ENCODE results near the gene MDM1. TPM values are rescaled to one million over a fixed set of nuclear protein-coding genes. Genes with fewer than 3 reads are reported as not detected.

The MDM1 gene
- total RNA-seq, 2 experiments from 2014 or later = 20.0 to 22.2 TPM

DNA sequence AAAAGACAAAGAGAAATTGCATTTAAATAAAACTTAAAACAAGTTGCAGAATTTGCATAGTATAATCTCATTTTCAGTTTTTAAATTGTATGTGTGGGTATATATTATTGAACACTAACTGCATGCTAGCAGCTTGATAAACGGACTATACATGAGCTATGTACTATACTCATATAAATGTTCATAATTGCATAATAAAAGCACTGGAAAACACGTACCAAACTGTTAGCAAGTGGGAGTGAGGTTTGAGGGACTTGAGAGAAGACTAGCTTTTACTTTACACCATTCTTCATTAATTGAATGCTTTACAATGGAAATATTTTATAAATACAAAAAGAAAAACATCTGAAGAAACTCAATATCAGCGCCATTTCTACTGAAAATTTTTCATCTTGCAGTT is 32.2 kb upstream of the MDM1 start:
- Mint-ChIP-seq H3K4me3 (peak overlapping the region; percentile 80), H3K9me3 (no peaks in the 10 kb centered on the region), H3K4me1 (peaks cover 54% of the 10 kb centered on the region), H3K27me3 (no peaks in the 10 kb centered on the region), H3K36me3 (no peaks in the 10 kb centered on the region), H3K27ac (peak overlapping the region; percentile 92)
- no peak for DNase-seq

GRCh38 chr12:68361953-68362352 is 29.8 kb upstream of the MDM1 start:
- Mint-ChIP-seq H3K9me3 (no peaks in the 10 kb centered on the region), H3K4me3 (no peak overlapping the region), H3K27me3 (no peaks in the 10 kb centered on the region), H3K36me3 (no peaks in the 10 kb centered on the region), H3K27ac (no peak overlapping the region), H3K4me1 (peaks cover 45% of the 10 kb centered on the region)
- DNase-seq = no peak

DNA sequence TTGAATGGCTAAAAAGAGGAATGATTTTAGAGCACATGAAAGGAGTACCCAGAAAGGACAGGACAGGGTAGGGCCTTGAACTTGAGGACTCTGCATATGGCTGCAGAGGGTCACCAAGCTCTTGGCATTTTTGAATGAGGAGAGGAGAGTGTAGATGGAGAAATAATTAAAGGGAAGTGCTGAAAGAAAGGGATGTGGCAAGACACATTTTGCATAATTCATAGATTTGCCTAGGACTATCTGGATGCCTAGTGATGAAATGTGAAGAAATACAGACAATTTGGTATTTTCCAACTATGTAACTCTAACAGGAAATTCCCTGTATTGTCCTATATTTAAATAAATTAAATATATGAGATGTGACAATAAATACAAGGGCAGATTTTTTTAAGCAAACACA is 27.5 kb upstream of the MDM1 start:
- DNase-seq = no peak
- no peaks in the 10 kb centered on the region for H3K9me3 Mint-ChIP-seq
- no peak overlapping the region for H3K4me3 Mint-ChIP-seq
- no peak overlapping the region for H3K27ac Mint-ChIP-seq
- peaks cover 27% of the 10 kb centered on the region for H3K4me1 Mint-ChIP-seq
- no peaks in the 10 kb centered on the region for H3K36me3 Mint-ChIP-seq
- no peaks in the 10 kb centered on the region for H3K27me3 Mint-ChIP-seq

- DNase-seq = peak; percentile 32
- Mint-ChIP-seq H3K27me3 (no peaks in the 10 kb centered on the region), H3K4me1 (peaks cover 20% of the 10 kb centered on the region), H3K4me3 (no peak overlapping the region), H3K27ac (no peak overlapping the region), H3K9me3 (no peaks in the 10 kb centered on the region), H3K36me3 (no peaks in the 10 kb centered on the region)
Observed at GRCh38 chr12:68358532-68359485, 26.6 kb upstream of the MDM1 start.

DNA sequence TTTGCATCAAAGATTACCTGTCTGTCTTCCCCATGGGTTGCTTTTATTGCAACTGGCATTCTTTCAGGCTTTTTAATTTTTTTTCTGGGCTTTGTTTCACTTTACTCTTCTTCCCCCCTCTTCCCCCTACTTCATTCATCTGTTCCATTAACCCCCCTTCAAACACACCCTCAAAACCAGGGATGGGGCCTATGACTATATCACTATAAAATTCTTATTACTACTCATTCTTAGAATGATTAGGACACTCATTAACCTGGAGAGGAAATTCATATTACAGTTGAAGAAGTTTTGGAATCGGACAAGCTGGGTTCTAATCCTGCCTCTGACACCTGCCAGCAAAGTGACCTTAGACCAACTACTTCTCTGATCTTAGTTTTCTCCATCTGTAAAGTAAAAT is 24.8 kb upstream of the MDM1 start:
- peaks cover 10% of the 10 kb centered on the region for H3K4me1 Mint-ChIP-seq
- no peak overlapping the region for H3K4me3 Mint-ChIP-seq
- no peaks in the 10 kb centered on the region for H3K36me3 Mint-ChIP-seq
- H3K9me3 Mint-ChIP-seq = no peaks in the 10 kb centered on the region
- no peak overlapping the region for H3K27ac Mint-ChIP-seq
- DNase-seq = no peak
- no peaks in the 10 kb centered on the region for H3K27me3 Mint-ChIP-seq

DNA sequence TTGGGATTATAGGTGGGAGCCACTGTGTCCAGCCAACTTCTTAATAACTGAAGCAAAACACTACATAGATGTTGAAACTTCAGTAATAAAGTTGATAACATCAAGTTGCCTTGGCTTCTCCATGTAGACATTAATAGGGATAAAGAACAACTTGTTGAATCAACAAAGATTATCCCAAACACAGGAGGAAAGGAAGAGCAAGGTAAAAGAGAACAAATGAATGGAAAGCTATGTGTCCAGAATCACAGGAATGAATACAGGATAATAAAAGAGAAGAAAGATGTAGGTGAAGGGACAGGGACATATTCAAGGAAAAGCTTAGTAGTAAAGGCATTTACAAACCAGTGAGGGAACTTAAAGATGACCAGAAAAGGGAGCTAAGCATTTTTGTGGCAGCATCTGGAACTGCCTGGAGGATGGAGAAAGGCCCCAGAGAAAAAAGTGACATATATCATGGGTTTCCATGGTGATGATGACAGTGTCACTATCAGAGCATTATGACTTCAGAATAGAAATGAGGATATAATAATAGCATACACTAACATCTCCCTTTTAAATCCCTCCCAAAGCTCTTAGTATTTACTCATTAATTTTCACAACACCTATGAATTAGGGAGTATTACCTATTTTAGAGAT is 24.0 kb upstream of the MDM1 start:
- peaks cover 10% of the 10 kb centered on the region for H3K4me1 Mint-ChIP-seq
- no peaks in the 10 kb centered on the region for H3K36me3 Mint-ChIP-seq
- no peak for DNase-seq
- no peaks in the 10 kb centered on the region for H3K9me3 Mint-ChIP-seq
- no peak overlapping the region for H3K27ac Mint-ChIP-seq
- no peaks in the 10 kb centered on the region for H3K27me3 Mint-ChIP-seq
- H3K4me3 Mint-ChIP-seq = no peak overlapping the region

DNA sequence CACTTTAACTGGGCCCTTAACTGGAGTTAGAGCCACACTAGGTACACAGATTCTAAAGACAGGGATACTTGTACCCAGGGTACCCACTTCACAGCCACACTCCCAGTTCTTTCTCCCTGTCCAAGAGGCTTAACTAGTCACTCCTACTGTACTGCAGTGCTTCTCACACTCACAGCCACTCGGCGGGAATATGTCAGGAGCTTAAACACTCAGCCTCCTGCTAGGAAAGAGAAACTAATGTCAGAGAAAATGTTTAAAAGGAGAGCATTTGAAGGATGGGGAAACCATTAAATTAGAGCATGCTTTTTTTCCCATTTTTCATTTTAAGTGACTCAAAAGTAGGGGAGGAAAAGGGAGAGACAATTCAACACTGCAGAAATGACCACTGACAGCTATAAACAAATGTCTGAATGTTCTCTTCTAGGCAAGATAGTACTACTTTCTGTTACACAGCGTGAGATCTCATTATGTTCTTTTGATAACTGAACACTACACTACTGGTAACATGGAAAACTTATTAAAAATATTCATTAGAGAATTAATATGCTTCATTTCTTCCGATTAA is 22.9 kb upstream of the MDM1 start:
- H3K4me1 Mint-ChIP-seq = peaks cover 9% of the 10 kb centered on the region
- no peak for DNase-seq
- no peaks in the 10 kb centered on the region for H3K36me3 Mint-ChIP-seq
- H3K4me3 Mint-ChIP-seq = no peak overlapping the region
- no peak overlapping the region for H3K27ac Mint-ChIP-seq
- H3K27me3 Mint-ChIP-seq = no peaks in the 10 kb centered on the region
- no peaks in the 10 kb centered on the region for H3K9me3 Mint-ChIP-seq

DNA sequence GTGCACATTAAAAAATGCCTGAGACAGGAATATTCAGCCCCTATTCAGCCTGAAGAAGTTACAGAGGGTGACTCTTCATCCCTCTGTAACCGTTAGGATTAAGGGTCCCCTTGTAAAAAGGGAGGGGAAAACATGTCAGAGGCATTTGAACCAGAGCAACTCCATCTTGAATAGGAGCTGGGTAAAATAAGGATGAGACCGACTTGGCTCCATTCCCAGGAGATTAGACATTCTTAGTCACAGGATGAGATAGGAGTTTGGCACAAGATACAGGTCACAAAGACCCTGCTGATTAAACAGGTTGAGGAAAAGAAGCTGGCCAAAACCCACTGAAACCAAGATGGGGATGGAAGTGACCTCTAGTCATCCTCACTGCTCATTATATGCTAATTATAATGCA is 19.9 kb upstream of the MDM1 start:
- no peak for DNase-seq
- Mint-ChIP-seq H3K27ac (no peak overlapping the region), H3K9me3 (no peaks in the 10 kb centered on the region), H3K36me3 (no peaks in the 10 kb centered on the region), H3K4me3 (no peak overlapping the region), H3K27me3 (no peaks in the 10 kb centered on the region), H3K4me1 (no peaks in the 10 kb centered on the region)

DNA sequence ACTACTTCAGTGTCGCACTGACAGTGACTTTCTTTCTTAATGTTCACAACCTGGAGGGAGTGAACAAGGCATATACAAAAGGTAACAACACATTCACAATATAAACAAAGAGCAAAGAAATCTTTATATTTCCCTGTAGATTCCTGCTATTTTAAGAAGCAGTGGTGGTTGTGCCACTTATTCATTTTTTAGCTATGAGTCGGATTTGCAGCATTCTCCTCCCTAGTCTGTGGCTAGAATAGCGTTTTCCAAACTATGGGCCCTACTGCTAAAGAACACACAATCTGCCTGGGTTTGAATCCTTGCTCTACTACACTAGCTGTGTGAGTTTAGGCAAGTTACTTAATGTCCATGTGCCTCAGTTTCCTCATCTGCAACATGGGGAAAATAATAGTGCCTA is 18.6 kb upstream of the MDM1 start:
- DNase-seq = no peak
- no peaks in the 10 kb centered on the region for H3K9me3 Mint-ChIP-seq
- no peaks in the 10 kb centered on the region for H3K27me3 Mint-ChIP-seq
- H3K4me3 Mint-ChIP-seq = no peak overlapping the region
- no peak overlapping the region for H3K27ac Mint-ChIP-seq
- peaks cover 1% of the 10 kb centered on the region for H3K4me1 Mint-ChIP-seq
- H3K36me3 Mint-ChIP-seq = no peaks in the 10 kb centered on the region

DNA sequence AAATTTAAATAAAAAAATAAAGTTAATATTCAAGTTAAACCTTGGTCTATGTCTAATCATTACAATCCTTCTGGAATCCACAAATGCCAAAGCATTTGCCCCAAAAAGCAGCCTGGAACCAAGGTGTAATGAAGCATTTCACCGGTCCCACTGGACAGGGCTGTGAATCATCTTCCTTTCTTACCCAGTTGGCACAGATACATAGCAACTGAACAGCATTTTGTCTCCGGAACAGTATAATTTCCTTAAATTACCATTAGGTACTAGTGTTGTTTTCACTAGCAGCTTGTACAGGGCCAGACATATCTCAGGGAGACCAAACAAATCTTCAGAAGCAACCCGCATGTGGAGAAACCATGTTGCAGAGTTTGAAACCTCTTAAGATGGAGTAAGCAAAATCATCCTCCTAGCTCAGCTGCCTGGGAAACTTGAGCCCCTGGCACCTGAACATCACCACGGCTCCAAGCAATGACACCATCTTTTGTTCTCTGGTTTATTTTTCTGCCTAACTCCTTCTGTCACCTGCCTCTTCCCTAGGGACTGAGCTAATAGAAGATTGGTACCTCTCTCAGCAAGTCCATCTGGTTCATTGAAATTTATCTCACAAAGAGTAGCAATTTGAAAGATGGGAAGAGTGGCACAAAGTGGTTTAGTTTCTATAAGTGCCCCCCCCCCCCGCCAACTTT is 17.9 kb upstream of the MDM1 start:
- Mint-ChIP-seq H3K9me3 (no peaks in the 10 kb centered on the region), H3K27ac (no peak overlapping the region), H3K36me3 (no peaks in the 10 kb centered on the region), H3K4me3 (no peak overlapping the region), H3K4me1 (peaks cover 4% of the 10 kb centered on the region), H3K27me3 (no peaks in the 10 kb centered on the region)
- no peak for DNase-seq

GRCh38 chr12:68349220-68349621 is 17.1 kb upstream of the MDM1 start:
- peaks cover 4% of the 10 kb centered on the region for H3K4me1 Mint-ChIP-seq
- no peak overlapping the region for H3K27ac Mint-ChIP-seq
- DNase-seq = no peak
- H3K4me3 Mint-ChIP-seq = no peak overlapping the region
- H3K9me3 Mint-ChIP-seq = no peaks in the 10 kb centered on the region
- H3K36me3 Mint-ChIP-seq = no peaks in the 10 kb centered on the region
- H3K27me3 Mint-ChIP-seq = no peaks in the 10 kb centered on the region

- Mint-ChIP-seq H3K36me3 (no peaks in the 10 kb centered on the region), H3K27me3 (no peaks in the 10 kb centered on the region), H3K4me1 (peaks cover 4% of the 10 kb centered on the region), H3K9me3 (no peaks in the 10 kb centered on the region), H3K27ac (no peak overlapping the region), H3K4me3 (no peak overlapping the region)
- no peak for DNase-seq
Observed at GRCh38 chr12:68348419-68348818, 16.3 kb upstream of the MDM1 start.

DNA sequence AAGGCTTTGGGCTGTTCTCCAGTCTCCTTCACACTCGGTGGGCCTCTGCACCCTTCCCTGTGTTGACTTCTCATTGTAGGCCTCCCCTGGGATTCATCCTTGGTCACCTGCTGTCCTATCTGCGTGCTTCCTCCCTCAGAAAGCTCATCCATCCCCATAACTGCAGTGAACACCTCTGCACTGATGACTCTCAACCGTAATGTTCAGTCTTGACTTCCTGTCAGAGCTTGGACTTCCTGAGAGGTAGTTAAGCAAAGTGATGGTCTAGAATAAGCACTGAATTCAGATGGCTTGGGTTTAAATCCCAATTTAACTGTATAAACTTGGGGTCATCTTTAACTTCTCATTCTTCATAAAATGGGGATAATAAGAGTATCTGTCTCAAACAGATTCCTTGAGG is 13.6 kb upstream of the MDM1 start:
- H3K27me3 Mint-ChIP-seq = no peaks in the 10 kb centered on the region
- no peak for DNase-seq
- H3K9me3 Mint-ChIP-seq = no peaks in the 10 kb centered on the region
- no peak overlapping the region for H3K4me3 Mint-ChIP-seq
- peaks cover 4% of the 10 kb centered on the region for H3K4me1 Mint-ChIP-seq
- H3K36me3 Mint-ChIP-seq = no peaks in the 10 kb centered on the region
- no peak overlapping the region for H3K27ac Mint-ChIP-seq

DNA sequence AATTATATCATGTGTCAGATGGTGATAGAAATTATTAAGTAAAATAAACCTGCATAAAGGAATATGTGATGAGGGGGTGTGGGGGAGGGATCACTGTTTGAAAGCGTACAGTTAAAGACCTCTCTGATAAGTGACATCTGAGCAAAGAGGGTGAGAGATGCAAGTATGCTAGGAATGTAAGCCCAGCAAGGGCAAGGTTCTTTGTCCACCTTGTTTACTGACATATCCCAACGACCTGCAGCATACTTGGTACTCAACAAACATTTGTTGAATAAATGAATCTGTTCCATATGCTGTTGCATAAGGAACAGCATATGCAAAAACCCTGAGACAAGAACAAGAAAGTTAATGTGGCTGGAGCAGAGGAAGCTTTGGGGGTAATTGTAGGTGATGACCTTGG is 12.0 kb upstream of the MDM1 start:
- Mint-ChIP-seq H3K4me3 (no peak overlapping the region), H3K9me3 (no peaks in the 10 kb centered on the region), H3K36me3 (no peaks in the 10 kb centered on the region), H3K27ac (no peak overlapping the region), H3K4me1 (peaks cover 4% of the 10 kb centered on the region), H3K27me3 (no peaks in the 10 kb centered on the region)
- DNase-seq = no peak

DNA sequence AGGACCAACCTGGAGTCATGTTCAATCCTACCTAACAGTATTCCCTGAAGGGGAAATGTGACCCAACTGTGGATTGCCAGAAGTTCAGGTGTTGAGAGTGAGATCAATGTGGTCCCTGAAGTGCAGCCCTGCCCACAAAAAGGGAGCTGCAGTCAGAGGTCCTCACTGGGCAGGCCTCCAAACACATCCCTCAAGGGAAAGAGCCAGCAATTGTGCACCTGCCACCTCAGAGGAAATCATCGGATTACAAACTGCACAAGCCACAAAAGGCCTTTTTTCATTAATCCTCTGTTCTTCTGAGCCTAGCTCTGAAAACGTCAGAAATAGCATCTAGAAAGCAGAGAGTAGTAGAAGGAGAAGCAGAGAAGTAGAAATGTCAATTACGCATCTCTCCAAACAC is 10.8 kb upstream of the MDM1 start:
- Mint-ChIP-seq H3K4me1 (peaks cover 4% of the 10 kb centered on the region), H3K27ac (no peak overlapping the region), H3K36me3 (no peaks in the 10 kb centered on the region), H3K9me3 (no peaks in the 10 kb centered on the region), H3K4me3 (no peak overlapping the region), H3K27me3 (no peaks in the 10 kb centered on the region)
- no peak for DNase-seq

Data from activated naive CD8-positive, alpha-beta T cell treated with anti-CD3 and anti-CD28 coated beads for 36 hours (primary cell).